Uterus (tissue), 2 donors: ENCODE results near the gene APOBEC2.

ENCODE experiments used
- CTCF ChIP-seq, 4 experiments: fragments of 200-600 bp in 2 of 4; fragments of 450-650 bp in 2 of 4; sonication (generic) in 2 of 4; IDR thresholded peaks; one replicate each; pipeline ENCODE4 v1.5.1; 2016 to 2019; ENCODE audit warnings: antibody characterized with exemption in 4 of 4, mild to moderate bottlenecking in 2 of 4, moderate library complexity in 1 of 4
- POLR2A ChIP-seq, 2 donors: fragments of 450-650 bp; IDR thresholded peaks; one replicate each; pipeline ENCODE4 v1.6.1; 2016; ENCODE audit warnings: antibody characterized with exemption in 2 of 2, mild to moderate bottlenecking in 1 of 2, moderate library complexity in 1 of 2

GRCh38 chr6:41103847-41104246, 50.8 kb downstream of the APOBEC2 start:
- TF ChIP-seq CTCF (IDR thresholded peaks at IDR 0.05) (no peak), POLR2A (IDR thresholded peaks at IDR 0.05) (no peak)
